HG03135 (cell line): Measurements from ENCODE around the gene WDR62.

Source experiments
- ATAC-seq: cut with Tn5 transposase; IDR thresholded peaks from one replicate; pipeline ENCODE4 v1.9.1; 2021; ENCODE audit warnings: mild to moderate bottlenecking, moderate library complexity; ENCODE audit not compliant: unreplicated experiment

The WDR62 gene

DNA sequence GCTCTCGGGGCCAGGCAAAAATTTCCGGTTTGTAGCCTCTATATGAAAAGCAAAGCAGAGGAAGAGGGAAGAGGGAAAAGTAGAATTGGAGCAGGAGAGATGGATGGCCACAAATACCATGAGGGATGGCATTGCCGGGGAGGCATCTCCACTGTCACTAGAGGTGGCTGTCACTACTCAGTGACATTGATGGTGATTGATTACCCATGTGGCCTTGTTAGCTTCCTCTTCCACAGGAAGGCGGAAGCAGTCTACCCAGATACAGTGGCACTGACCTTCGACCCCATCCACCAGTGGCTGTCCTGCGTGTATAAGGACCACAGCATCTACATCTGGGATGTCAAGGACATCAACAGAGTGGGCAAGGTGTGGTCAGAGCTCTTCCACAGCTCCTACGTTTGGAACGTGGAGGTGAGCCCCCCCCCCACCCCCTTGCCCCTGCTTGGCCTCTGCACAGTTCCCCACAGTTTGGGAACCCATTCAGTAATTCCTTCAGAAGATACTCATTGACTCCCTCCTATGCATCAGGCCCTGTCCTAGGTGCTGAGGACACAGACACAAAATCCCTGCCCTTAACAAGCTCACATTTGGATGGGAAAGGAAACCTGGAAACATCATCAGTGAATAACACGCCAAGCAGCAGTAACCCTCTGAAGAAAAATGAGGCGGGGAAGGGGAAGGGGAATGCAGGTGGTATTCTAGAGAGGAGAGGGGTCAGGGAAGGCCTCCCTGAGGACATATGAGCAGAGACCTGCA, 18.6 kb downstream of the WDR62 start:
- no peak for ATAC-seq

GRCh38 chr19:36079389-36079945, 24.8 kb downstream of the WDR62 start:
- ATAC-seq = no peak

DNA sequence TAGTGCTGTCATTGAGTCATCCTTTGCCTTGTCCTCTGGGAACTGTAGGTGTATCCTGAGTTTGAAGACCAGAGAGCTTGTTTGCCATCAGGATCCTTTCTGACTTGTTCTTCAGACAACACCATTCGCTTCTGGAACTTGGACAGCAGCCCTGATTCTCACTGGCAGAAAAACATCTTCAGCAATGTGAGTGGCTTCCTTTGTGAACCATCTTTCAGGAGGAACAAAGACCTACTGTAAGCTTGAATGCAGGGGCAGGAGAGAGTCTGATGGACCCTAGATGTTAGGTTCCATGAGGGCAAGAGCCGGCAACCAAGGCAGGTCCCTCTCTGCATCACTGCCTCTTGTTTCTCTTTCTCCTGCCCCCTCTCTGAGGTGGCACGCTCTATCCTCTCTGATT, 26.7 kb downstream of the WDR62 start:
- ATAC-seq = no peak

DNA sequence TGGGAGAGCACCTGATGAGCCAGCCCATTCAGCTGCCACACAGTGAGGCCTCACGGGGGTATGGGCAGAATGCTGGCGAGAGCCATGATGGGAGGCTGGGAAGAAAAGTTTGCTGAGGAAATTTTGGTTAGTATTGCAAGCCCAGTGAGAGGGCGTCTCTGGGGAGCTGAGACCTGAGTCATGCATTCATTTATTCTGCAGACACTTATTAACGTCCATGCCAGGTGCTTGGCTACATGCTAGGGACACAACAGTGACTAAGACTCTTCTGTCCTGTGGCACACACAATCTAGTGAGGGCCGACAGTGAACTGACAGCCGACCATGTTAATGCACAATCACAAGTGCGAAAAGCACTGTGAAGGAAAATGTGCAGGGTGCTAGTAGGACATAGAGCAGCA, 27.2 kb downstream of the WDR62 start:
- ATAC-seq = no peak

GRCh38 chr19:36082916-36083315, 28.2 kb downstream of the WDR62 start:
- ATAC-seq = no peak

GRCh38 chr19:36084231-36085009, 29.7 kb downstream of the WDR62 start:
- no peak for ATAC-seq

DNA sequence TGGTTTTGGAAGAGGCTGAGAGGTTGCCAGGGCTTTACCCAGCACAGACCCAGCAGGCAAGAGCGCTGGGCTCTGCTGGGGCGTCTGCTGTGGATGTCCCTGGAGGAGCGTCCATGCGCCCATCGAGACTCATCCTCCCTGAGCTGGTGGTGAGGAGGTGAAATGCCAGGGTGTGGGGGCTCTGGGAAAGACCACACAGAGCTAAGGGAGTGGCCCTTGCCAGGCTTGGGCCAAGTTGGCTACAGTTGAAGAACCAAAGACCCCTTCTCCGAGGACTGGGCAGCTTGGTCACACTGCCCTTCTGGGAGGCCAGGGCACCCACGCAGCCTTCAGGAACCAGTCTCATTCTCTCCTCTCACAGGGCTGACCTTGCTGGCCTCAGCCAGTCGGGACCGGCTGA, 31.6 kb downstream of the WDR62 start:
- ATAC-seq = no peak

GRCh38 chr19:36089847-36090246, 35.1 kb downstream of the WDR62 start:
- no peak for ATAC-seq

GRCh38 chr19:36090910-36091695, 36.4 kb downstream of the WDR62 start:
- ATAC-seq = no peak

DNA sequence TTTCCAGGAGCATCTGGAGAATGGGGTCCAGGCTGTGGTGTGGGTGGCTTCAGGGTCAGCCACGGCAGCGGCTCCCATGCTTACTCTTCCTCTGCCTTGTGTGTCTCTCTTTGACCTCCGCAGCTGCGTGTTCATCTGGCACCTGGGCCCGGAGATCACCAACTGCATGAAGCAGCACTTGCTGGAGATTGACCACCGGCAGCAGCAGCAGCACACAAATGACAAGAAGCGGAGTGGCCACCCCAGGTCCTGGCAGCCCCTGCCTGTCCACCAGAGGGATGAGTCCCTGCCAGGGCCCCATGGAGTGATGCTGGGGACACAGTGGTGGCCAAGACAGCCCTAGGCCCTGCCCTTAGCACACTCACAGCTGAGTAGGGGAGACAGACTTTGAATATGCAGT, 37.9 kb downstream of the WDR62 start:
- ATAC-seq = no peak

DNA sequence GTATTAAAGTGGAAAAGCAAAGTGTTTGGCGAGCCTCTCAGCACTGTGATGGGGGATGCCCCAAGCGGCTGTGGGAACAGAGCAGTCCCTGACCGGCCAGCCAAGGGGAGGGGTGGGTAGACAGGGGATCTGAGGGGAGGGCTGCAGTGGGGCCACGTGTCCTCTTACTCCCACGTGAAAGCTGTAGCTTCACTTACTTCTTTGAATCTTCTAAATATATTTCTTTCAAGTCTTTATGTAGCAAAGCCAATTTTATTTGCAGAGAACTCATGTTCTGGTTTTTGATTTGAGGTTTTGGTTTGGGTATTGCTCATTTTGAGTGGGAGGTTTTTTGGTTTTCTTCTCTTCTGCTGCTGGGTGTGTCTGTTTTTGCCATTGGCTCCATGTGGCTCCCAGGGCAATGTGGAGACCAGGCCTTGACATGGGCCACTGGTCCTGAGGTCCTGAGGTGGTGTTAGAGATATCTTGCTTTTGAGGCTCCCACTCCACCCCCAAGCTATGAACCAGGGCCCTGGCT, 38.5 kb downstream of the WDR62 start:
- no peak for ATAC-seq

DNA sequence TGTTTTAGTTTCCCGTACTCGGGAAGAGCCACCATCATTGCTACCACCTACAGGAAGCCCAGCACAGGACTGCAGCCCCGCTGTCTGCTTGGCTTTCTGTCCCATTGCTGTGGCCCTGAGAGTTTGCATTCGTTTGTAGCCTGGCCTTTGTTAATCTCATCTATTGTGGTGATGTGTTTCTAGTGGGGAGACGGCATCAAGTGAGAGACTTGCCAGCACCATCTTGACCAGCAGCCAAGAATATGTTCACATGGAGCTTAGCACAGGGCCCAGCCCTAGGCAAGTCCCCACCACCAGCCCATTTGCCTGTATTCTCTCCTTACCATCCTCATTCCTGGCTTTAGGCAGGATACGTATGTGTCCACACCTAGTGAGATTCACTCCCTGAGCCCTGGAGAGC, 39.0 kb downstream of the WDR62 start:
- ATAC-seq = no peak

GRCh38 chr19:36097036-36097435, 42.3 kb downstream of the WDR62 start:
- ATAC-seq = no peak

- ATAC-seq = no peak
These were observed 44.6 kb downstream of the WDR62 start for GRCh38 chr19:36099166-36099785.

- no peak for ATAC-seq
These were observed 45.8 kb downstream of the WDR62 start for GRCh38 chr19:36100476-36100875.

- ATAC-seq = no peak
These were observed 47.0 kb downstream of the WDR62 start for GRCh38 chr19:36101550-36102327.

DNA sequence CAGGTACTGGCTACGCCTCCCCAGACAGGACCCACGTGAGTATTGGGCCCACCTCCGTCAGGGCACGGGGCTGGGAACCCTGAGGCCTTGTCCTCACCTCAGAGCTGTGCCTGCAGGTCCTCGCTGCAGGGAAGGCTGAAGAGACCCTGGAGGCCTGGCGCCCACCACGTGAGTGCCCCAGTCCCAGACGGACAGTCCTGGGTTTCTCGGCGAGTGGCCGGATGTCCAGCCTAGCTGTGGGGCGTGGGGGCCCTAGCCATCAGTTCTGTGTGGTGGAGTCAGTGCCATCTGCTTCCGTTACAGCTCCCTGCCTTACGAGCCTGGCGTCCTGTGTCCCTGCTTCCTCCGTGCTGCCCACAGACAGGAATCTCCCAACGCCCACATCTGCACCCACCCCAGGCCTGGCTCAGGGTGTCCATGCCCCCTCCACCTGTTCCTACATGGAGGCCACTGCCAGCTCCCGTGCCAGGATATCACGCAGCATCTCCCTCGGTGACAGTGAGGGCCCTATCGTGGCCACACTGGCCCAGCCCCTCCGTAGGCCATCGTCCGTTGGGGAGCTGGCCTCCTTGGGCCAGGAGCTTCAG, 48.4 kb downstream of the WDR62 start:
- ATAC-seq = no peak

- ATAC-seq = no peak
These were observed 49.3 kb downstream of the WDR62 start for GRCh38 chr19:36103842-36104552.

- ATAC-seq = no peak
These were observed 51.7 kb downstream of the WDR62 start for GRCh38 chr19:36106441-36106840.
